Gastroesophageal sphincter (tissue), 4 donors: ENCODE measurements around the gene GUCY1A2. TPM values are rescaled to one million over a fixed set of nuclear protein-coding genes. Genes with fewer than 3 reads are reported as not detected.

ENCODE experiments used
- ATAC-seq: fragments of 150-250 bp; one replicate; pipeline ENCODE4 v1.9.1; 2016; ENCODE audit warnings: mild to moderate bottlenecking, moderate library complexity
- H3K27ac ChIP-seq, 4 donors: fragments of 200-600 bp; sonication (generic) in 3 of 4; 1 replicate in 3 of 4; 2 replicates in 1 of 4; pipeline ENCODE4 v1.5.1; 2016 to 2019
- H3K27me3 ChIP-seq: fragments of 200-600 bp; sonication (generic); one replicate; pipeline ENCODE4 v1.5.1; 2019
- H3K36me3 ChIP-seq, 2 donors: fragments of 200-600 bp; sonication (generic); one replicate each; pipeline ENCODE4 v1.5.1; 2019; ENCODE audit warnings: control low read depth in 1 of 2
- H3K4me1 ChIP-seq, 3 donors: fragments of 200-600 bp; sonication (generic); 1 replicate in 2 of 3; 2 replicates in 1 of 3; pipeline ENCODE4 v1.5.1; 2016 to 2019; ENCODE audit warnings: control low read depth in 2 of 3
- H3K4me3 ChIP-seq, 2 donors: fragments of 200-600 bp; sonication (generic); one replicate each; pipeline ENCODE4 v1.5.1; 2019; ENCODE audit warnings: mild to moderate bottlenecking in 1 of 2, moderate library complexity in 1 of 2
- H3K9me3 ChIP-seq, 3 donors: fragments of 200-600 bp; sonication (generic); one replicate each; pipeline ENCODE4 v1.5.1; 2017 to 2019; ENCODE audit warnings: control low read depth in 2 of 3
- CTCF ChIP-seq, 4 experiments: fragments of 200-600 bp in 2 of 4; fragments of 450-650 bp in 2 of 4; sonication (generic) in 1 of 4; IDR thresholded peaks; one replicate each; pipeline ENCODE4 v1.5.1; 2017 to 2019; ENCODE audit warnings: antibody characterized with exemption in 4 of 4, mild to moderate bottlenecking in 2 of 4, moderate library complexity in 2 of 4
- EP300 ChIP-seq: sonication (generic); formaldehyde crosslinking; IDR thresholded peaks from one replicate; pipeline ENCODE4 v1.6.1; 2017; ENCODE audit warnings: antibody characterized with exemption, mild to moderate bottlenecking
- POLR2A ChIP-seq, 2 donors: fragments of 450-650 bp; IDR thresholded peaks; one replicate each; pipeline ENCODE4 v1.6.1; 2017; ENCODE audit warnings: antibody characterized with exemption in 2 of 2, mild to moderate bottlenecking in 2 of 2, moderate library complexity in 1 of 2
- POLR2AphosphoS5 ChIP-seq: sonication (generic); formaldehyde crosslinking; IDR thresholded peaks from one replicate; pipeline ENCODE4 v1.6.1; 2017; ENCODE audit warnings: antibody characterized with exemption
- WGBS, 2 donors: methylation state at CpG; one replicate each; pipeline ENCODE4 v1.1.5; 2018; ENCODE audit warnings: low coverage in 1 of 2; 5-methylcytosine and 5-hydroxymethylcytosine counted together
- total RNA-seq, 4 donors: library from RNA; depleted of rRNA; stranded (reverse); fragments of >200 nt; gene quantifications; one replicate each; pipeline ENCODE4 v1.1.0, GENCODE V29; 2016

The GUCY1A2 gene
- total RNA-seq, 4 donors from 2014 or later: 1.5 to 10.3 (median 3.7) TPM

GRCh38 chr11:106702805-106703204 is 315.5 kb downstream of the GUCY1A2 start:
- no peak for ATAC-seq
- TF ChIP-seq POLR2A (IDR thresholded peaks at IDR 0.05) (no peak), EP300 (no peak), CTCF (IDR thresholded peaks at IDR 0.05) (no peak), POLR2AphosphoS5 (no peak)
- Histone ChIP-seq H3K4me1 (no peaks in the 10 kb centered on the region), H3K27ac (no peak overlapping the region), H3K36me3 (no peaks in the 10 kb centered on the region), H3K9me3 (no peaks in the 10 kb centered on the region), H3K27me3 (no peaks in the 10 kb centered on the region), H3K4me3 (no peak overlapping the region)
- 82 to 94% methylated on average over 3 of the region's 3 CpGs for WGBS, 2 donors

DNA sequence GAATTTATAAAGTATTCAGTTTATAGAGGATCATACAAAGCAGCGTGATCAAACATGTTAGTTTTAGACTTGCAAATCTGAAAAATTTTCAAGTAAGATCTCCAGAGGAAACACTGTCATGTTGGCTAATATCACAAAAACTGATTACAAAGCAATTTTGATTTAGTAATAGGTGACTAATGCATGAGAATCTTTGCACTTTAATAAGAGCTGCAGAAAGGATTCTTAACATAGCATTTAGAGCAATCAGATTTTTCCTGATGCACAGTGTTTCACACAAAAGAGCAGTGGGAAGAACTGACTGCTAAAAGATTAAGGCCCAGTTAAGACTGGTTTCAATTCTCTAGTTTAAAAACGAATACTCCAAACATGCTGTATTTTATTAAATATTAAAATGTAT is 321.2 kb downstream of the GUCY1A2 start:
- no peaks in the 10 kb centered on the region for H3K9me3 ChIP-seq
- WGBS, 2 donors: 81 to 89% methylated on average over 2 of the region's 2 CpGs
- no peak overlapping the region for H3K4me3 ChIP-seq
- ATAC-seq: no peak
- no peak for TF ChIP-seq CTCF (IDR thresholded peaks at IDR 0.05)
- no peak for TF ChIP-seq POLR2A (IDR thresholded peaks at IDR 0.05)
- TF ChIP-seq POLR2AphosphoS5: no peak
- TF ChIP-seq EP300: no peak
- H3K4me1 ChIP-seq: no peaks in the 10 kb centered on the region
- no peak overlapping the region for H3K27ac ChIP-seq
- no peaks in the 10 kb centered on the region for H3K36me3 ChIP-seq
- no peaks in the 10 kb centered on the region for H3K27me3 ChIP-seq

- Histone ChIP-seq H3K27ac (no peak overlapping the region), H3K4me3 (no peak overlapping the region), H3K9me3 (no peaks in the 10 kb centered on the region), H3K36me3 (no peaks in the 10 kb centered on the region), H3K4me1 (no peaks in the 10 kb centered on the region), H3K27me3 (no peaks in the 10 kb centered on the region)
- WGBS, 2 donors: 43 to 44% methylated on average over 2 of the region's 2 CpGs
- no peak for ATAC-seq
- no peak for TF ChIP-seq CTCF (IDR thresholded peaks at IDR 0.05)
- TF ChIP-seq EP300: no peak
- TF ChIP-seq POLR2AphosphoS5: no peak
- TF ChIP-seq POLR2A (IDR thresholded peaks at IDR 0.05): no peak
Measured at GRCh38 chr11:106695506-106695905, 322.8 kb downstream of the GUCY1A2 start.

GRCh38 chr11:106694501-106694900 is 323.8 kb downstream of the GUCY1A2 start:
- TF ChIP-seq POLR2A (IDR thresholded peaks at IDR 0.05) (no peak), POLR2AphosphoS5 (no peak), CTCF (IDR thresholded peaks at IDR 0.05) (no peak), EP300 (no peak)

DNA sequence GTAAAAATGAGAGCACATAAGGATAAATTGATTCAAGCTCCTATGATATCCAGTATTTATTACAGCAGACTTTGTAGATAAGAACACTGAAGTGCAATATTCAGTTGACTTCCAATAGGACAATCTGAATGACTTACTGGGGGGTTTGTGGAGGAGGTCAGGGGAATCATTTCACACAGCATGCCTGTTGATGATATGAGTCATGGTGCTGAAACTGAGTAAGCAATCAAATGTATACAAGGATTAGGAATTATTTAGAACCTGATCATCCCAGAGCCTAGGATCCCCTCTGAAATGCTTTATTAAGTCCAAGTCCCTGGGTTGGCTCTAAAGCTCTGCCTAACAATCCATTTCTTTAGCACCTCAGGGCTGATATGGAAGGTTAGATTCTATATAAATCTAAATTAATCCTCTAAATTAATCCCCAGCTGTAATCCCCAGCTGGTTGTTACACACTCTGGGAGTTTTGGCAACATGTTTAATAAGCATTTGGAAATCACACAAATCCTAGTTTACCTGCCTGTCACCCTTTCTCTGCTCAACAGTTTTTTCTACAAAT is 326.4 kb downstream of the GUCY1A2 start:
- H3K27ac ChIP-seq: no peak overlapping the region
- H3K4me1 ChIP-seq: no peaks in the 10 kb centered on the region
- no peak for TF ChIP-seq POLR2AphosphoS5
- no peaks in the 10 kb centered on the region for H3K36me3 ChIP-seq
- H3K4me3 ChIP-seq: no peak overlapping the region
- ATAC-seq: no peak
- H3K9me3 ChIP-seq: no peaks in the 10 kb centered on the region
- no peaks in the 10 kb centered on the region for H3K27me3 ChIP-seq

More at GRCh38 chr11:106694501-106694900, 323.8 kb downstream of the GUCY1A2 start:
- Histone ChIP-seq H3K27me3 (no peaks in the 10 kb centered on the region), H3K4me1 (no peaks in the 10 kb centered on the region), H3K4me3 (no peak overlapping the region), H3K36me3 (no peaks in the 10 kb centered on the region), H3K27ac (no peak overlapping the region), H3K9me3 (no peaks in the 10 kb centered on the region)
- 89 to 92% methylated on average over 3 to 5 of the region's 5 CpGs for WGBS, 2 donors
- no peak for ATAC-seq
